Measurements from ENCODE around the gene COL15A1.

- TF ChIP-seq CTCF (IDR thresholded peaks at IDR 0.05) (no peak), POLR2A (IDR thresholded peaks at IDR 0.05) (no peak), POLR2AphosphoS5 (IDR thresholded peaks at IDR 0.05; ENCODE audit: insufficient read depth in 1 of 2, low read depth in 1 of 2) (no peak)
Measured at GRCh38 chr9:98964911-98965336, 21.2 kb downstream of the COL15A1 start.
